RWPE1 (cell line): ENCODE data around the gene ABCC8.

Experiments
- CTCF ChIA-PET: fragments of 350-600 bp; sonication (Branson Sonifier 250); formaldehyde crosslinking; extraction: SDS; loops from one replicate; lab custom pipeline; 2021; lab: Yijun Ruan, JAX
- POLR2A ChIA-PET: fragments of 400-600 bp; formaldehyde crosslinking; extraction: SDS; loops from one replicate; lab custom pipeline; 2020; ENCODE audit warnings: antibody characterized with exemption; ENCODE audit not compliant: low non-redundant PET; lab: Yijun Ruan, JAX
- DNase-seq: peaks from one replicate; pipeline ENCODE4 v3.0.0; 2012; ENCODE audit warnings: low spot score
- H3K27ac ChIP-seq: fragments of 450-650 bp; 2 replicates; pipeline ENCODE4 v1.5.1; 2017
- TF ChIP-seq, protein P1 (sequence below): fragments of 450-650 bp; conservative IDR thresholded peaks from 2 replicates; pipeline ENCODE4 v1.5.1; 2017; ENCODE audit warnings: low read depth, mild to moderate bottlenecking

Gene ABCC8

DNA sequence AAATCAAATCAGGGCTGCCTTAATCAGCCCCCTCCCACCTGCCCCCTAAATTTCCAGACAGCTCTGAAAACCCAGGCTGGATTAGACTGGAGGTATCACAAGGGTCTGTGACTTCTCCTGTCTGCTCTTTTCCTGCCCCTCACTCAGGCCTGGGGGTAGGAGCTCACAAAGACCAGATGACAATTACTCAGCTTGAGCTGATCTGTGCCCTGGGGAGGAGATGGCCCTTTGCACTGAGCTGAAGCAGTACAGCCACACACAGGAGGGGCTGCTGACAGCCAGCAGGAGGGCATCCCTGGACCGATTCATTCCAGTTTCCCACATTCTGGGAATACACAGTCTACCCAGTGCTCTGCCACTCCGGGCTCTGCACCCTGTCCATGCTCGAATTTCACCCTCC lies 4.2 kb downstream of the ABCC8 start:
- no peak for DNase-seq
- no peak overlapping the region for H3K27ac ChIP-seq
- ChIA-PET CTCF (no interaction called here), POLR2A (interaction anchor here (0.6 kb wide), 1 partner anchor 254 kb away, joined by 4 read pairs; no protein-coding TSS in a partner anchor)
- TF ChIP-seq, protein P1, sequence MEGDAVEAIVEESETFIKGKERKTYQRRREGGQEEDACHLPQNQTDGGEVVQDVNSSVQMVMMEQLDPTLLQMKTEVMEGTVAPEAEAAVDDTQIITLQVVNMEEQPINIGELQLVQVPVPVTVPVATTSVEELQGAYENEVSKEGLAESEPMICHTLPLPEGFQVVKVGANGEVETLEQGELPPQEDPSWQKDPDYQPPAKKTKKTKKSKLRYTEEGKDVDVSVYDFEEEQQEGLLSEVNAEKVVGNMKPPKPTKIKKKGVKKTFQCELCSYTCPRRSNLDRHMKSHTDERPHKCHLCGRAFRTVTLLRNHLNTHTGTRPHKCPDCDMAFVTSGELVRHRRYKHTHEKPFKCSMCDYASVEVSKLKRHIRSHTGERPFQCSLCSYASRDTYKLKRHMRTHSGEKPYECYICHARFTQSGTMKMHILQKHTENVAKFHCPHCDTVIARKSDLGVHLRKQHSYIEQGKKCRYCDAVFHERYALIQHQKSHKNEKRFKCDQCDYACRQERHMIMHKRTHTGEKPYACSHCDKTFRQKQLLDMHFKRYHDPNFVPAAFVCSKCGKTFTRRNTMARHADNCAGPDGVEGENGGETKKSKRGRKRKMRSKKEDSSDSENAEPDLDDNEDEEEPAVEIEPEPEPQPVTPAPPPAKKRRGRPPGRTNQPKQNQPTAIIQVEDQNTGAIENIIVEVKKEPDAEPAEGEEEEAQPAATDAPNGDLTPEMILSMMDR = no peak

DNA sequence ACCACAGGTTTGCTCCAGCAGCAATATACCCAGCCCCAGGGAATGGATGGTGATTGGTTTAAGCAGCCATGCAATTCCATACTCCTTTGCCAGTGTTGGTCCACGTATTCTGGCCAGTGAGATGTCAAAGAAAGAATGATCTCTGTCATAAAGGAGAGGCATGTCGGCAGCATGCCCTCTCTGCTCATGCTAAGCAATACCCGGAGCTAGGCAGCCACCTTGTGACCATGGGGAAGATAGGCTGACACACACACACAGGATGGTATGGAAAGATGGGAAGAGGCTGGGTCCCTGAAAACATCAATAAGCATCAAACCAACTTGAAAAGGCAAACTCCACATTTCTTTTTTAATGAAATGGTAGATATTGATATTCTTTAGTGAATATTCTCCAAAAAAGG lies 5.1 kb downstream of the ABCC8 start:
- no peak for DNase-seq
- ChIA-PET CTCF (no interaction called here), POLR2A (no interaction called here)
- TF ChIP-seq, protein P1 = no peak
- H3K27ac ChIP-seq = no peak overlapping the region

DNA sequence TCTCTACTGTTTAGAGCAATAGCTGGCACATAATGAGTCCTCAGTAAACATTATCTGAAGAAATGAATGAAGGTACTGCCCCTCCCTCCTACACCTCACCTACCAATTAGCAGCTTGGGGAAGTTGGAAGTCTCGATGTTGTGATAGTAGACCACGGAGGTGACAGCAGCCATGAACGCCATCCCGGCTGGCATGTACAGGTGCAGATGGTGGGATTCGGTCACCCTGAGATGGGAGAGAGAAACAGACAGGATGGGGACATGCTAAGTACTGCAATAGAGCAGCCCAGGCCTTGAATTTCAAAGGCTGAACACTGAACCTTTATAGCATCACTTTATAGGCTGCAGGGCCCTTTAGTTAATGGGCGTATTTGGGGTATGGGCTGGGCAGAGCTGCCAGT lies 6.6 kb downstream of the ABCC8 start:
- TF ChIP-seq, protein P1 = no peak
- H3K27ac ChIP-seq = no peak overlapping the region
- no peak for DNase-seq
- ChIA-PET POLR2A (interaction anchor here (0.6 kb wide), 1 partner anchor 25 kb away, joined by 6 read pairs; no protein-coding TSS in a partner anchor), CTCF (interaction anchor here (0.6 kb wide), 1 partner anchor 240 kb away, joined by 4 read pairs; no protein-coding TSS in a partner anchor)

DNA sequence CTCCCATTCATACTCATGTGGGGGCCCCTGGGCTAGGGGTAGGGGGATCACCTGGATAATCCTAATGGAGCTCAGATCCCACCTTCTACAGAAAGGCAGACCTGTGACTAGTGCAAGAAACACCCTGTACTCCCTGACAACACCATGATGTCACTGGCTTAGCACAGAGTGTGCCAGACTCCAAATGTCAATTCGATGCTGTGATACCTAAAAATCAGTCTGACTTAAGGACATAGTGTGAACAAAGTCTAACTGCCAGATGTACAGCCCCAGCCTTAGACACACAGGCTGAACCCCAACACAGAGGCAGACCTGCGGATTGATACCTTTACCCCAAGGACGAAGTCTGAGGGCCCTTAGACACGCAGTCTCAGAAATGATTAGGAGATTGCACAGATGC lies 8.5 kb downstream of the ABCC8 start:
- TF ChIP-seq, protein P1 = no peak
- no peak overlapping the region for H3K27ac ChIP-seq
- no peak for DNase-seq
- ChIA-PET CTCF (no interaction called here), POLR2A (no interaction called here)

DNA sequence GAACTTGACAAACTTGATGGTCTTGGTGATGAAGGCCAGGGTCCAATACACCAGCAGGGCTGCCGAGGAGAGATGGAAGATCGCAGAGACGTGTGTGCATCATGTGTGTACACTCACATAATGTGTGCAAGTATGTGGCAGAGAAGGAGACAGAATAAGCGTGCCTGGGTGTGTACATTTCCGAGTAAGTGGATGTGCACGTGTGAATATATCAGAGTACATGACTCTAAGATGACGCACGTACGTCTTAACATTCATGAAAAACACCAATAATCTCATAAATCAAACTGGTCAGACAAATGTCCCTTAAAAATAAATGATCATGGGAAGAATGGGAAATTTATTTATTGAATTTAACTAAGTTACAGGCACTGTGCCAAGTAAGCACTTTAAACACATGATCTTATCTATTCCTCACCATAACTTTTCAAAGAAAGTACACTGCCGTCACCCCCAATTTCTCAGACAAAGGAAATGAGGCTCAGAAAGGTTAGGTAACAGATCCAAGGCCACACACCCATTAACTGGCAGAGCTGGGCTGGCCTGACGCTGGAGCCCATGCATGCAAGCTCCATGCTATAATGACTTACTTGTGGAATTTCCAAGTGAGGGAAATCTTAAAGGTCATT lies 13.0 kb downstream of the ABCC8 start:
- ChIA-PET CTCF (interaction anchor here (0.8 kb wide), 1 partner anchor 32 kb away, joined by 3 read pairs; no protein-coding TSS in a partner anchor), POLR2A (no interaction called here)
- no peak overlapping the region for H3K27ac ChIP-seq
- TF ChIP-seq, protein P1 = no peak
- DNase-seq = no peak

DNA sequence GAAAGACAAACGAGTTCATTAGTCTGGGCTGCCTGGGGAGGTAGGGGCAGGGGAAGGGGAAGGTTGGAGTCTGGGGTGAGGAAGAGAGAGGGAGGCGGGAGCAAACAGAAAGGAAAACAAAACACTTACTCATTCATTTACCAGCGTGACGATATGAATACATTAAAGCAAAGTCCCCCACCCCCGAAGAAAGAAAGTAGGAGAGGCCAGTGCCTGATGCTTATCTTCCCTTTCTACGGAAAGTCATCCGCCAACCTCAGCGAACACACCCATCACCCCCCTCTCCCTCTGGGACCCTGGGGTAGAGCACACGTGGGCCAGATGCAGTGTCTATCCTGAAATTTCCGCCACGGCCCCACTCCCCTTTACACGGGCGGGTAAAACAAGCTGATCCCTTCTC lies 13.7 kb downstream of the ABCC8 start:
- TF ChIP-seq, protein P1 = no peak
- DNase-seq = no peak
- CTCF ChIA-PET = interaction anchor here (0.8 kb wide), 1 partner anchor 31 kb away, joined by 3 read pairs; no protein-coding TSS in a partner anchor
- POLR2A ChIA-PET = no interaction called here
- H3K27ac ChIP-seq = no peak overlapping the region
